HG02798 (cell line): Measurements from ENCODE around the gene TGDS.
"Not testable (repeated sequence)": the region's sequence is repeated elsewhere in the genome, so short reads cannot be mapped to it uniquely, and the experiment has no call there.

Experiments used
- ATAC-seq: cut with Tn5 transposase; IDR thresholded peaks from one replicate; pipeline ENCODE4 v1.9.1; 2021; ENCODE audit warnings: mild to moderate bottlenecking; ENCODE audit not compliant: unreplicated experiment, poor library complexity

The TGDS gene

GRCh38 chr13:94556041-94556440, 39.9 kb downstream of the TGDS start:
- ATAC-seq: no peak

GRCh38 chr13:94553766-94554165, 42.2 kb downstream of the TGDS start:
- no peak for ATAC-seq

- ATAC-seq: no peak
Observed at GRCh38 chr13:94552095-94552494, 43.9 kb downstream of the TGDS start.

GRCh38 chr13:94550062-94550738, 45.8 kb downstream of the TGDS start:
- peak; percentile 6 for ATAC-seq

GRCh38 chr13:94549232-94550061, 46.5 kb downstream of the TGDS start:
- peak; percentile 92 for ATAC-seq

GRCh38 chr13:94548821-94549231, 47.1 kb downstream of the TGDS start:
- ATAC-seq: peak; percentile 60

GRCh38 chr13:94548382-94548781, 47.6 kb downstream of the TGDS start:
- ATAC-seq: no peak

- no peak for ATAC-seq
Observed at GRCh38 chr13:94546061-94546839, 49.7 kb downstream of the TGDS start.

GRCh38 chr13:94544922-94545321, 51.0 kb downstream of the TGDS start:
- ATAC-seq: no peak

GRCh38 chr13:94542917-94543316, 53.0 kb downstream of the TGDS start:
- no peak for ATAC-seq

GRCh38 chr13:94537740-94538630, 58.0 kb downstream of the TGDS start:
- ATAC-seq: no peak

- no peak for ATAC-seq
Observed at GRCh38 chr13:94535775-94536174, 60.2 kb downstream of the TGDS start.

- no peak for ATAC-seq
Observed at GRCh38 chr13:94535231-94535630, 60.7 kb downstream of the TGDS start.

- no peak for ATAC-seq
Observed at GRCh38 chr13:94534166-94534565, 61.8 kb downstream of the TGDS start.

- not testable (repeated sequence) for ATAC-seq
Observed at GRCh38 chr13:94532278-94532677, 63.7 kb downstream of the TGDS start.

- not testable (repeated sequence) for ATAC-seq
Observed at GRCh38 chr13:94526956-94527355, 69.0 kb downstream of the TGDS start.

GRCh38 chr13:94525781-94526180, 70.2 kb downstream of the TGDS start:
- ATAC-seq: no peak

GRCh38 chr13:94524407-94524806, 71.5 kb downstream of the TGDS start:
- no peak for ATAC-seq
